Pancreas (tissue), 10 donors: ENCODE results near the gene TTYH2. TPM values are rescaled to one million over a fixed set of nuclear protein-coding genes. Genes with fewer than 3 reads are reported as not detected.
"Not testable (repeated sequence)": the region's sequence is repeated elsewhere in the genome, so short reads cannot be mapped to it uniquely, and the experiment has no call there.

ENCODE experiments used
- ATAC-seq, 4 donors: fragments of 200-7000 bp; cut with Tn5 transposase; one replicate each; pipeline versions ENCODE4 v1.8.0 to v1.9.1; 2020; ENCODE audit warnings: mild to moderate bottlenecking in 4 of 4, moderate library complexity in 4 of 4
- DNase-seq, 6 donors: peaks; one replicate each; pipeline ENCODE4 v3.0.0-alpha.2; 2020
- FAIRE-seq: peaks from 2 replicates; lab custom pipeline; 2012; peaks lifted over from hg19 to GRCh38; lab: Jason Lieb, UNC
- H3K27ac ChIP-seq, 4 donors: fragments of 200-600 bp; sonication (generic); 1 replicate in 3 of 4; 2 replicates in 1 of 4; pipeline versions ENCODE4 v1.5.0 to v1.8.0; 2020
- H3K27me3 ChIP-seq, 4 donors: fragments of 200-600 bp; one replicate each; pipeline ENCODE4 v1.8.0; 2021
- H3K36me3 ChIP-seq, 3 donors: fragments of 200-600 bp; sonication (generic) in 1 of 3; one replicate each; pipeline versions ENCODE4 v1.5.0 to v1.8.0; 2020 to 2021
- H3K4me1 ChIP-seq, 3 donors: fragments of 200-600 bp; one replicate each; pipeline ENCODE4 v1.8.0; 2021
- H3K4me3 ChIP-seq, 4 donors: fragments of 200-600 bp; sonication (generic) in 2 of 4; one replicate each; pipeline versions ENCODE4 v1.5.0 to v1.8.0; 2020 to 2021
- H3K9me3 ChIP-seq, 4 donors: fragments of 200-600 bp; one replicate each; pipeline ENCODE4 v1.8.0; 2021
- WGBS, 2 donors: extraction: QIAGEN DNeasy Blood & Tissue Kit; methylation state at CpG; one replicate each; pipeline ENCODE4 v1.1.7; 2013; 5-methylcytosine and 5-hydroxymethylcytosine counted together
- intact Hi-C, 3 donors: fragments of 100-400 bp; cut with DNase I; formaldehyde crosslinking; loops; one replicate each; pipeline versions ENCODE4 v1.11.1 to v1.14.2; 2022
- polyA plus RNA-seq, 2 donors: library from polyadenylated mRNA; stranded (reverse); fragments of 200-250 nt; gene quantifications; one replicate each; pipeline ENCODE4 v1.2.3, GENCODE V29; 2013
- total RNA-seq, 6 donors: library from RNA; stranded (reverse); fragmentation: NEBNext Ultra II Directional in 4 of 6; extraction: Animal tissue kit (Norgen Biotek cat#: 25700) in 4 of 6; gene quantifications; one replicate each; pipeline versions ENCODE4 v1.2.1 to v1.2.4, GENCODE V29; 2021 to 2023
- TF ChIP-seq, protein P1 (sequence below), 4 donors: fragments of 200-600 bp; sonication (generic) in 3 of 4; IDR thresholded peaks; one replicate each; pipeline versions ENCODE4 v1.5.0 to v1.8.0; 2021; ENCODE audit warnings: antibody characterized with exemption in 4 of 4
- donor health status: healthy with polysubstance abuse.
- donor health status: DM: no; HTN: no; CAD: no; lungs with moderate emphysema.
- donor health status: DM: no; HTN: no; CAD: no.
- donor health status: control.
- donor health status: control.
- donor health status: Bipolar disorder and iron deficiency.
- donor health status: DM: yes; HTN: yes; CAD: no.
- donor health status: DM: no; HTN: no; CAD: no.
- donor health status: DM: no; HTN: no; CAD: no.
- donor health status: DM: yes; HTN: yes; CAD: no.

The TTYH2 gene
- total and polyA plus RNA-seq, 8 donors = 3.0 to 13.8 (median 7.5) TPM

- no peak for DNase-seq
- TF ChIP-seq, protein P1, sequence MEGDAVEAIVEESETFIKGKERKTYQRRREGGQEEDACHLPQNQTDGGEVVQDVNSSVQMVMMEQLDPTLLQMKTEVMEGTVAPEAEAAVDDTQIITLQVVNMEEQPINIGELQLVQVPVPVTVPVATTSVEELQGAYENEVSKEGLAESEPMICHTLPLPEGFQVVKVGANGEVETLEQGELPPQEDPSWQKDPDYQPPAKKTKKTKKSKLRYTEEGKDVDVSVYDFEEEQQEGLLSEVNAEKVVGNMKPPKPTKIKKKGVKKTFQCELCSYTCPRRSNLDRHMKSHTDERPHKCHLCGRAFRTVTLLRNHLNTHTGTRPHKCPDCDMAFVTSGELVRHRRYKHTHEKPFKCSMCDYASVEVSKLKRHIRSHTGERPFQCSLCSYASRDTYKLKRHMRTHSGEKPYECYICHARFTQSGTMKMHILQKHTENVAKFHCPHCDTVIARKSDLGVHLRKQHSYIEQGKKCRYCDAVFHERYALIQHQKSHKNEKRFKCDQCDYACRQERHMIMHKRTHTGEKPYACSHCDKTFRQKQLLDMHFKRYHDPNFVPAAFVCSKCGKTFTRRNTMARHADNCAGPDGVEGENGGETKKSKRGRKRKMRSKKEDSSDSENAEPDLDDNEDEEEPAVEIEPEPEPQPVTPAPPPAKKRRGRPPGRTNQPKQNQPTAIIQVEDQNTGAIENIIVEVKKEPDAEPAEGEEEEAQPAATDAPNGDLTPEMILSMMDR (IDR thresholded peaks at IDR 0.05) = no peak
- Histone ChIP-seq H3K9me3 (no peaks in the 10 kb centered on the region), H3K4me3 (no peak overlapping the region), H3K27me3 (no peaks in the 10 kb centered on the region), H3K4me1 (no peaks in the 10 kb centered on the region), H3K27ac (no peak overlapping the region), H3K36me3 (no peaks in the 10 kb centered on the region)
- ATAC-seq = no peak
- no peak for FAIRE-seq
- 73 to 90% methylated on average over 20 of the region's 20 CpGs for WGBS, 2 donors
- intact Hi-C loops = no loop called here
These were observed 26.9 kb upstream of the TTYH2 start for GRCh38 chr17:74186498-74186897.

- no peaks in the 10 kb centered on the region for H3K4me1 ChIP-seq
- H3K9me3 ChIP-seq = no peaks in the 10 kb centered on the region
- ATAC-seq (no peak), FAIRE-seq (no peak), DNase-seq (peak in 1 of 6 donors; percentile 5)
- intact Hi-C loops = no loop called here
- H3K4me3 ChIP-seq = no peak overlapping the region
- H3K27ac ChIP-seq = no peak overlapping the region
- TF ChIP-seq, protein P1 (IDR thresholded peaks at IDR 0.05) = no peak
- 22 to 23% methylated on average over 11 of the region's 11 CpGs for WGBS, 2 donors
- H3K36me3 ChIP-seq = no peaks in the 10 kb centered on the region
- no peaks in the 10 kb centered on the region for H3K27me3 ChIP-seq
These were observed 25.6 kb upstream of the TTYH2 start for GRCh38 chr17:74187761-74188160.

DNA sequence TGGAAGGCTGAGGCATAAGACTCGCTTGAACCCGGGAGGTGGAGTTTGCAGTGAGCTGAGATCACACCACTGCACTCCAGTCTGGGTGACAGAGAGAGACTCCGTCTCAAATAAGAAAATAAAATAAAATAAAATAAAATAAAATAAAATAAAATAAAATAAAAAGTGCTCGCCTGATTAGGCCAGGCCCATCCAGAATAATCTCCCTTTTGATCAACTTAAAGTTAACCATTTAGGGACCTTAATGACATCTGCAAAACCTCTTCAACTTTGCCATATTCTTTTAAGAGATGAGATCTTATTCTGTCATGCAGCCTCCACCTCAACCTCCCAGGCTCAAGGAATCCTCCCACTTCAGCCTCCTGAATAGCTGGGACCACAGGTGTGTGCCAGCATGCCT is 24.7 kb upstream of the TTYH2 start:
- H3K4me1 ChIP-seq, ATAC-seq, FAIRE-seq, intact Hi-C loops, H3K9me3 ChIP-seq, H3K27ac ChIP-seq, DNase-seq, H3K36me3 ChIP-seq, H3K4me3 ChIP-seq, H3K27me3 ChIP-seq: not testable (repeated sequence)
- 62 to 76% methylated on average over 4 of the region's 4 CpGs for WGBS, 2 donors

- FAIRE-seq = no peak
- no peaks in the 10 kb centered on the region for H3K4me1 ChIP-seq
- H3K27ac ChIP-seq = no peak overlapping the region
- 39 to 43% methylated on average over 2 of the region's 2 CpGs for WGBS, 2 donors
- H3K27me3 ChIP-seq = no peaks in the 10 kb centered on the region
- H3K4me3 ChIP-seq = no peak overlapping the region
- TF ChIP-seq, protein P1 (IDR thresholded peaks at IDR 0.05) = no peak
- intact Hi-C loops = no loop called here
- ATAC-seq = peak; percentile 54 to 84 (median 79)
- no peak for DNase-seq
- H3K9me3 ChIP-seq = no peaks in the 10 kb centered on the region
- no peaks in the 10 kb centered on the region for H3K36me3 ChIP-seq
These were observed 23.2 kb upstream of the TTYH2 start for GRCh38 chr17:74190154-74190553.

DNA sequence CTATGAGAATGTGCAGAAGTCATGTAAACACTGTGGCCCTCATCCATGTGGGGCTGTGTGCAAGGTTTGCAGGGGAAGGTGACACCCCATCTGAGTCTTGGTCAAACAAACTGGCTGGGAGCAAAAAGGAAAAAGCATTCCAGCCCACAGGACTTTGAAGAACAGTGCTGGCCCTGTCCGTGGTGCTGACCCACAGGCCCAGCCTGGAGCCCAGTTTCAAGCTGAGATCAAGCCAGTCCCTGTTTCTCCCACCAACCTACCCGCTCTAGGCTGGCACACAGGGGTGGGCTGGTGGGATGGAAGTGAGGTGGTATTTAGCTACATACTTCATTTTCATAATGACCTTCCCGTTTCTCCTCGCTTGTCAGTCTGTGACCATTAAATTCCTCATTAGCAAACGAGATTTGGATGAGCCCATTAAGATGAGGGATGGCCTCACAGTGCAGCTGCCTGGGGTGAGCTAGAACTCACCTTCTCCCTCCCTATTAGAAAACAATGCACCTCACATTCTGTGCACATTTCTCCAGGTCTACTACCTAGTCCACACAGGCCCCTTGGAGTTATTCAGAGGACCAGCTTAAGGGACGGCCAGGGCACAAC is 22.5 kb upstream of the TTYH2 start:
- DNase-seq (peak in 1 of 6 donors; percentile 49), ATAC-seq (peak in 1 of 4 donors; percentile 46), FAIRE-seq (no peak)
- Histone ChIP-seq H3K4me1 (no peaks in the 10 kb centered on the region), H3K4me3 (no peak overlapping the region), H3K27me3 (no peaks in the 10 kb centered on the region), H3K27ac (no peak overlapping the region), H3K9me3 (no peaks in the 10 kb centered on the region), H3K36me3 (no peaks in the 10 kb centered on the region)
- TF ChIP-seq, protein P1 (IDR thresholded peaks at IDR 0.05) = no peak
- intact Hi-C loops = no loop called here
- WGBS, 2 donors = 36 to 44% methylated on average over 6 of the region's 6 CpGs
